GDM1 (cell line): ENCODE results near the gene DPP6.
"Not testable (repeated sequence)": the region's sequence is repeated elsewhere in the genome, so short reads cannot be mapped to it uniquely, and the experiment has no call there.

Experiments used
- DNase-seq: peaks from one replicate; lab custom pipeline; 2025; lab: John Stamatoyannopoulos, UW

DPP6 gene

DNA sequence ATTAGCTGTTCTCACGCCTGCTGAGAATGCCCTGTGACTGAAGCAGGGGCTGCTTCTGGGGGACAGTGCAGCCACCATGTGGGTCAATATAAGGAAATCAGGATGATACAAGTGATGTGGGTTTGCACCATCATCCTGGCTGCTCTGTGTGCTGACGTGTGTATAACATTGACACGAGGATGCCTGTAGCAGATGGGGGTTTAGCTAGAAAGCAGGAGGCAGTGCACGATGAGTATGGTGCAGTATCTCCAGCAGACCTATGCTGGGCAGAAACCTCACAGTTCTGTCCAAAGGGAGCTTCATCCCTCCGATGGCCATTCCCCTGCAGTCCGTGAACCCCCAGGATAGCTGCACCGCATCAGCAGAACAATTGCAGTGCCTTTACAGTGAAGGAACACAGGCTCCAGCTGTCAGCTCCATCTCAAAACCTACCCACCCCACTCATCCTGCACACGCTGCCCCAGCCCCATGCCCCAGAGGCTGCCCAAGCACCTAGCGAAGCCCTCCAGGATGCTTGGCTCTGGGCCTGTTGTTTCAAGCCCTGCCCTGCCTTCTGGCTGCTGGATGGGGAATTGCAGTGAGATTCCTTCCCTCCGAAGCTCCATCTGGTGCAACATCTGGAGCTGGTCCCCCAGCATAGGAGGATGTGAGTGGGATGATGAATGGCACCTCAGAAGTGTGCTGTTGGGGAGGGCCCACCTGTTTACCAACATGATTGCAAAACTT is 96.8 kb downstream of the DPP6 start:
- not testable (repeated sequence) for DNase-seq

DNA sequence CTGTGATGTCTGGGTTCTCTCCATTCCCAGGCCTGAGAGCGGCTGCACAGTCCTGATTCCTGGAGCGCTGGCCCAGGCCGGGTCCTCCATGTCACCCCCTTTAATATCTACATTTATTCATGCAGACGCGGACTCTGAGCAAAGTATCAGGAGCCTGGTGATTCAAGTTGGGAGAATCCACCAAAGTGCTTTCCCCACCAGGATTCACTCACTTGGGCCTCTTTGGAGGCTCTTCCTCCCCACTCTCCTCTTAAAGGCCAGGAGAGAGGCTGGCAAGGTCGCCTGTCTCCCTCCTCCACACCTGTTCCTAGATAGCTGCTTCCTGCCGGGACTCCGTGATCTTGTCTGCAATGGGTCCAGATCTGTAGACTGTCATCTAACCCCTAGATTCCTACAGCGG is 98.5 kb downstream of the DPP6 start:
- DNase-seq: not testable (repeated sequence)

DNA sequence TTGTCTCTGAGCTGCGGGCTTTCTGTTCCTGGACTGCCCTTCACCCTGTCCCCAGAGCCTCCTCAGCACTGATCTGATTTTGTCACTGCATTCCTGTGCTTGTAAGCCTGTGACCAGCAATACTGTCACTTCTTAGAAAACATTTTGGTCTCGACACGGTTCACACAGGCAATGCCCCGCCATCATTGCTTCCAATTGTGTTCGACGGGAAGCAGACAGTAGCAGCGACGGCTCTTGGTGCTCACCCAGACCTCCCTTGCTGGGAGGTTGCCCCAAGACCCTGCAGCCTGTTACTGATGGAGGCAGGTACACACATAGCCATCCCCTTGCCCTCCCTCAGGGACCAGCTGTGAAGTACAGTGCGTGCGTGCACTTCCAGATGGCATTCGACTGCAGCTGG is 99.1 kb downstream of the DPP6 start:
- not testable (repeated sequence) for DNase-seq

DNA sequence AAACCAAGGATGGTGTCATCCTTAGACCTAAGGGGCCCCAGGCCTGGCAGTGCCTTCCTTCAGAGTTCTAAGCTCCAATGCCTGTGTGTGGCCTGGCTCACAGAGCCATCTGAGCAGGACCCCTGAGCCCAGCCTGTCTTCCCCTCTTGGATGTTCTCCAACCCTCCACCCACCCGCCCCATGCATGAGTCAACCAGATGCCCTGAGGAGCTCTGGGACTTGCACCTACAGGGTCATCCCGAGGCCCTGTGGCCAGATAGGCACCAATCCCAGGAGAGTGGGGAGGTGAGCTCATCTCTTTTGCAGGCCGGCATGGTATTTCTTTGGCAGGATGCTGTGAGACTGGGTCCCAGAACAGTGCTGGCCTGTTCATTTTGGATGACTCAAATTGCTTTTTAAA is 103.7 kb downstream of the DPP6 start:
- not testable (repeated sequence) for DNase-seq

DNA sequence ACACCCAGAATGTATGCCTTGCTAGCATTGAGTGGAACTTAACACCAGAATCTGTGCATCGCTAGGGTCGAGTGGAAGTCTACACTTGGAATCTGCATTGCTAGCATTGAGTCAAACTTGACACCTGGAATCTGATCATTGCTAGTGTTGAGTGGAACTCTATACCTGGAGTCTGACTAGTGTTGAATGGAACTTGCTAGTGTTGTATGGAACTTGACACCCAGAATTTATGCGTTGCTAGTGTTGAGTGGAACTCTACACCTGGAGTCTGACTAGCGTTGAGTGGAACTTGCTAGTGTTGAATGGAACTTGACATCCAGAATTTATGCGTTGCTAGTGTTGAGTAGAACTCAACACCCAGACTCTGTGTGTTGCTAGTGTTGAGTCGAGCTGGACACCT is 110.7 kb downstream of the DPP6 start:
- not testable (repeated sequence) for DNase-seq

DNA sequence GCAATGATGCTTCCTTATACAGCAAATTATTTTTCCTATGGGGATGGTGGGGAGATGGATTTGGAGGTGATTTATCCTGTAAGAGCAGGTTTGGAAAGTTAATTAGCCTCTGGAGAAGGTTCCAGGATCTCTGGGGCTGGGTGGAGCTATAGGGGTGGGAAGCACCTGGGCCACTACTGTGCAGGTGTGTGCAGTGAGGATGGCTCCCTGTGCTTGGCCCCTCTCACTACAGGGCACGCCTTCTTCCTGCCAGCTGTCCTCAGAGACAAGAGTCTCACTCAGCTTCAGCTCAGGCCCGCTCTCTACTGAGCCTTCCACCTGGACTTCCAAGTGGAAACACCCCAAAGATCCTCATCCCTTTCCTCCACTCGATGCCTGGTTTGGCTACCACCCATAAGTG is 111.4 kb downstream of the DPP6 start:
- not testable (repeated sequence) for DNase-seq

DNA sequence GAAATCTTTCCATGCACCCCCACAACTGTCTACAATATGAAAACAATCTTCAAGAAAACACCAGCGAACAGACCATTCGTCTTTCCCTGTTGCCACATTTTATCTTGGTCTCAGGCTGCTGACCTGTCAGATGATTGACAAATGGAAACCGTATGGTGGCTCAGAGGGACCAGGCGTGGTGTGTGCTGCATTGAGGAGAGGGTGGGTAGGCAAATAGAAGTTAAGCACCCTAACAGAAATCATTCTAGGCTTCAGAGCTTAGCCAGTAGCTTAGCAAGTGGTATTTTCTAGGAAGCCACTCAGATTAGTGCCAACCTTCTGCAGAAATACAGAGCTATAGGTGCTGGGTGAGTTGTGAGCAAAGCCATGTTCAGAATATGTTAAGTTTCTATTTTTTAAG is 114.9 kb downstream of the DPP6 start:
- DNase-seq: no peak

DNA sequence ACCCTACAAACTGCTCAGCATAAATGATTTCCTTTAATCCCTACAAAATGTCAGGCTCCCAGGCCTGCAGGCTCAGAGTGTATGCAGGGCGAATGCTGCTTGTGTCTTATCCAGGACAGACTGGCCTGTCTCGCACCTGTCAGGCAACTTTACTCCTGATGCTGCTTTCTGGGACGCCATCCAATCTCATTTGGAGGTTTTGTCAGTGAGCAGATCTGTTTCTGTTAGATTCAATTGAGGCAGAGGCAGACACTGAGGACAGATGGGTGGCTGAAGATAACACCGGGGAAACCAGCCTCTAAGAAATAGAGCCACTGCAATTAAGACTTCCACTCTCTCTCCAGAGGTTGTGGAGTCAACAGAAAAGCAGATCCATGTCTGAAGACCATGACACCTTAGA is 115.6 kb downstream of the DPP6 start:
- DNase-seq: no peak

DNA sequence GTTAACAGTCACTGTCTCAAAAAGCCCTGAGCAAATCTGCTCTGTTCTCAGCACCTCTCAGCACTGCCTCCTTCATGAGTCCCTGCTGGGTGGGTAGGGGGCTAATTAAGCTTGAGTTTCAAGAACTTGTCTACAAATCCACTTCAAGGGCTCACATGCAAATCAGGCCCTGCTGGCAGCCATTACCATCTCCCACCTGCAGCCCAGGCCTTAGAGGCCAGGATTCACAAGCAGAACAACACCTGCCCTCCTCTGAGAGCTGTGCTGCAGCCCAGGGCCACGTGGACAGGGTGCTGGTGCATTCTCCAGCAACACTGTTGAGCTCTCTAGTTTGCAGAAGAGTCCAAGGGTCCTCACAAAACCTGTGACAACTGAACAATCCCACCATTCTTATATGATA is 119.2 kb downstream of the DPP6 start:
- no peak for DNase-seq

DNA sequence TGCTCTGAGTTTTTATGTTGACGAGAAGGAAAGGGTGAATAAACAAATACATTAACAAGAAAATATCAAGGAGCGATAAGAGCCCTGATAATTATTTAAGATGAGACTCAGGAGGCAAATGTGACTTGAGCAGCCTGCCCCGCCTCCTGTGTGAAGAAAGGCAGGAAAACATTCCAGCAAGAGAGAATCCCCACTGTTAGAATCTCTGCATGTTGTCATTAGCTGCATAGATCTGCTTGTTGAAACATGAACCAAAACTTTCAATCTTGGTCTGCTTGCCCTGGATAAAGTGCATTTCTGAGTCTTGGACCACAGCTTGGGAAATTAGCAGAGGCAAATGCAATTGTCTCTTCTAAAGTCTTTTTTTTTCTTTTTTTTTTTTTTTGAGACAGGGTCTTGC is 120.0 kb downstream of the DPP6 start:
- DNase-seq: no peak

DNA sequence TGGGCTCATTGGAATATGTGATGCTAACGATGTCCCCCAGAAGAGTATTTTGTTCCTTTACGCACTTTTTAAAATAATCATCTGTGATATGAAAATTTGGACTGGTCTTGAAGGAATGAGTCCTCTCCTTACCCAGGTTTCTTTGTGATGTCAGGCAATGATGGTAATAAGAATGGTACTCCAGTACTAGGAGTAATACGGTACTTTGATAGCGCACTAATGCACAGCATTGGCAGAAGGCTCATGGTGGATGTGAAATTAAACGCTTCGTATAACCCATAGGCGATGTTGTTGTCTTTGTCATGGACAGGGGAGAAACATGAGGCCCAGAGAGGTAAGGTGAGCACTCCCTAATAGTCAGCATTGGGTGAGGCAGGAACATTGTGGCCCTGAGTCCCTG is 125.4 kb downstream of the DPP6 start:
- DNase-seq: no peak

DNA sequence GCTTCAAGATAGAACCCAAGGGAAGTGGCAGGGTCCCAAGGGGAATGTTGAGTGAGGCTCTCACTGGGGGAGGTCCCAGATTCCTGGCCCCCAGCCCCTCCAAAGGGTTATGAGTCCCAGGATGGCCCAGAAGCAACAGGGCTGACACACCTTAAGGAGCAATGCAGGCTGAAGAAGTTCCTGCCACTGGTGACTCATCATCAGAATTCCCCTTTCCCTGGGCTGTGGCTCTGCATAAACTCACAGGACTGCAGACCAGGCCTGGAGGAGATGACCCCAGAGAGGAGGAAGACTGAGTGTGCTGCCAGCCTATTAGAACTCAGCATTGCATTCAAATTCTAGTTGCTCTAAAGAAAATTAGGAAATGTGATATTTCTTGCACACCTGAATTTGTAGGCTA is 126.7 kb downstream of the DPP6 start:
- DNase-seq: no peak

DNA sequence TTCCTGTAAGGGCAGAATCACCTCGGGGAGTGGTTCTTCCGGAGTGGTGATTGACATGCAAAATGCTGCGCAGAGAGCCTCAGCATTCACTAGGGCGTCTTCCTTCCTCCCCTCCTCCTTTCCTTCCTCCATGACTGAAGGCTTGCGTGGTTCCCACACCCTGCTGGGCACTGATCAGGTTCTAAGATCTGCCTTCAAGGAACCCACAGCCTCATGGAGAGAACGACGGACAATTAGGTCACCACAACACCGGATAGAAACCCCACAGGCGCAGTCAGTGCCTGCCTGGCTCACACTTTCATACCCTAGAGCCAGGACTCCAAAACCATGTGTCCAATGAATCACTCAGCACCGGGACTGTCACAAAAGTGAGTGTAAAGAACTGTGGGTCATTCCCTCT is 131.3 kb downstream of the DPP6 start:
- DNase-seq: no peak

DNA sequence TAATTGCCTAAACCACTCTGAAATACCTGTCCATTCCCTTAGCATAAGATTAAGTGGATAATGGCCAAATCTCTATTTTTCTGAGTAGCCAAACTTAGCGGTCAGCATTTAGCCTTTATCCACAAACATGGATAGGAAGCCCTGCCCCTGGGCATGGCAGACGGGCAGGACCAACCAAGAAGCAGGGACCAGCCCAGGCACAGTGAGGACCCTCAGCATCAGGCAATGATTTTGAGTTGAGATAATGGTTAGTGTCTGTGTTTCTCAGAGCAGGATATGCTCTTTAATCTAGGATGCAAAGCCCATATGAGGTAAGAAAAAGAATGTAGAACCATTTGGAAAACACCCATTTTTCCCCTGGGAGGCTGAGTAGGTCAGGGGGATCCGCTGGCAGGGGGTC is 131.7 kb downstream of the DPP6 start:
- DNase-seq: no peak

DNA sequence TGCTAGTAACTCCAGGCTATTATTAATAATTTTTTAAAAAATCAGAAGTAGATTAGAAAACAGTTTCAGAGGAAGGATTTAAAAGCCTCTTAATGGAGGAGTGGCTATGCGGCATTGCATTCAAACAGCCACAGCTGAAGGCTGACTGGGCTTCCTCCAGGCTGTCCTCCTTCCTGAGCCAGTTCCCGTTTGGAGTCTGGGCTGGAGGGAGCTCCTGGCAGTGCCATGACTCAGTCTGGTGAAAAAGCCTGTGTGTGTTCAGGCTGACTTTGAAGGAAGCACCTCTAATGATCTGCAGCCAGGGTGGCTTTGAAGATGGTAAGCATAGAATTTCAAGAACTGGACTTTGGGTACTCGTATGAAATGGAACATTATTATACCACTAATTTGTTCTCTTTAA is 134.6 kb downstream of the DPP6 start:
- no peak for DNase-seq

DNA sequence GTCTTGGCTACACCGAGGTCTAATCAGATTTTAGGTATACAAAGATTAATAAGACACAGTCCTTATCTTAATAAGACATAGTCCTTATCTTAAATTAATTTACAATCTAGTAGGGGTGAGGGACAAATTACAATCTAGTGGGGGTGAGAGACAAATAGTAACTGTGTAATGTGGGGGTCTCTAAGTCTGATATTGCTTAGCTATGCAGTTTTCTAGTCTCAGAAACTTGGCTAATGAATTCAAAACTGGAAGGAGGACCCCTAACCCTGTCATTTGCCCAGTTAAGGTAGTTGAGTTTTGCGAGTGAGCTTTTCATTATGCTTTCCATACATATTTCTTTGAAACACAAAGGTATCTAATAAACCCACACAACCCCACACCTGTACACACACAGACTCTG is 136.1 kb downstream of the DPP6 start:
- DNase-seq: no peak

DNA sequence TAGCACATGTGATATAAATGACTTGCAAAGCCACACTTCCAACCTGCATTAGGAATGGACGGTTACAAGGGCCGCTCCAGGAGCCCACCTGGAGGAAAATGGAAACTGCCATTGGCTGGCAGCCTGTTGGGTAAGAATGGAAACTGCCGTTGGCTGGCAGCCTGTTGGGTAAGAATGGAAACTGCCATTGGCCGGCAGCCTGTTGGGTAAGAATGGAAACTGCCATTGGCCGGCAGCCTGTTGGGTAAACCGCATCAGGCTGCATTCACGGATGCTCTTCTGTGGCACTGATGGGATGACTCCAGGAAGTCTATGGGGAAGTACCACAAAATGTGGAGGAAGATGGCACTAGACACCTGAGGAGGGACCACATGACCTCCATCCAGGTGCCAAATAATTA is 143.1 kb downstream of the DPP6 start:
- DNase-seq: no peak

DNA sequence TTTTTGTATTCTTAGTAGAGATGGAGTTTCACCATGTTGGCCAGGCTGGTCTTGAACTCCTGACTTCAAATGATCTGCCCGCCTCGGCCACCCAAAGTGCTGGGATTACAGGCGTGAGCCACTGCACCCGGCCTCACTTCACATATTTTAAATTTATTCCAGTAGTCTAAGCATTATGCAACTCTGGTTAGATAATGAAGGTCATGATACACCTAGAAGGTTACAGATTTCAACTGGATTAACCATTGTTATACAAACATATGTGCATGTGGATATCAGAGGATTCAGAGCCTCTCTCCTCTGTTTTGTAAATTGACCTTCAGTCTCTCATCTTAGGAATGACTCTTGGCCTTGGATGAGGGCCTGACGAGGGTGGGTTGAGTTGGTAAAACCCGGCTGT is 146.3 kb downstream of the DPP6 start:
- DNase-seq: no peak

DNA sequence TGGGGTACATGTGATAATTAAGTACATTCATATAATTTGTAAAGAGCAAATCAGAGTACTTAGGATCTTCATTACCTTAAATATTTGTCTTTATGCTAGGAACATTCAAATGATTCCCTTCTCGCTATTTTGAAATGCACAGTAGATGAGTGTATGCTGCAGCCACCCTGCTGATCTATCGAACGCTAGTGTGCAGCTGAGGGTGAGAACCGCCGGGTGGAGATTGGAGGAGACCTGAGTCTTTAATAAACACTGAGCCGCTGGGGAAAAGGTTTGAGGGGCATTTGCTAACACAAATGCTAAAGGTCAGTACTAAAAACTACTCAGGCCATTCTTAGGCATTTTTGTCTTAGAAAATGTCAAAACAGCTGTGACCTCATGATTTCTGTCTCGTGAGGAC is 148.0 kb downstream of the DPP6 start:
- DNase-seq: no peak

DNA sequence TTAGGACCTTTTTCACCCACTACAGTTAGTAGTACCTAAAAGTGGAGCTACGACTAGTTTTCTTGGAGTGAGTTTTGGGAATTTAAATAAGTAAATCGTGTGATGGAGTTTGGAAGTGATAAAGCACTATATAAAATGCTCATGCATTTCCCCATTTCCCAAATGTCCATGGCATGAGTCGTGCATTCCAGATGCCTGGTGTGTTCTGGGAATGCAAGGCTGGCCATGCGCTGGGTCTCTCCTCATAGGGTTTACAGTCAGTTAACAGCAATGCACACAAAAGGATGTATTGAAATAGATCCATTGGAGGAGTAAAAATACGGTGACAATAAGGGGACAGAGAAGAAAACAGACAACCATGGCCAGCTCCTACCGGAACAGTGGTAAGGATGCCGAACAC is 149.8 kb downstream of the DPP6 start:
- no peak for DNase-seq

DNA sequence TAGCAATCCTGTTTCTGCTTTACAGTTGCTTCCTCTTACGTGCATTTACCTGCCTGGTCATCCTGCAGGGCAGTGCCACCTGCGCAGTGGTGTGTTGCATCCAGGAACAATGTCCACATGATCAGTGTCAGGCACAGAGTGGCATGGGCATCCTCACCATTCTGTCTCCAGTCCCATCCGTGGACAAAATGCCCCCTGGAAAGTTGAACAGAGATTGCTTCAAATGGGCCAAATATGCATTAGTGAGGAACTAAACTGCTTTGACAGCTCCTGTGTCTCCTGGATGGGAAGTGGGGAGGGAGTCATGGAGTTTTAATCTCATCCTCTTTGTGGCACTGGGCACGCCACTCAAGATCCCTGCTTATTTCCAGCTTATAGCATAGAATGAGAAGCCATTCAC is 151.8 kb downstream of the DPP6 start:
- DNase-seq: no peak

DNA sequence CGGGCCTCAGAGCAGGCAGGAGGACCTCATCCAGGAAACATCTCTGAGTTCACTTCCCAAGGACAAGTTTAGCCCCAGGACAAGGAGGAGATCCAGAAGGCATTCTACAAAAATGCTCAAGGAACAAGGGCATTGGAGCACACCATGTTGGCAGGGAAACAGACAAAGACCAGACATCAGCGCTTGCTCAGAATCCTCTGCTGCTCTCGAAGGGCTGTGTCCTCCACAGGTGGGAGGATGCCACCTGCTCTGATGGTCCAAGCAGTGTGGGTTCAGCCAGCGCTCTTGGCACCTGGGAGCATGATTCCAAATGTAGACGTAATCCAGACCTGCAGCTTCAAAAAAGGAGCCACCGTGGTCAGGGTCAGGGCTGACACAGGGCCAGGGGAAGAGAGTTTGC is 160.7 kb downstream of the DPP6 start:
- DNase-seq: no peak

DNA sequence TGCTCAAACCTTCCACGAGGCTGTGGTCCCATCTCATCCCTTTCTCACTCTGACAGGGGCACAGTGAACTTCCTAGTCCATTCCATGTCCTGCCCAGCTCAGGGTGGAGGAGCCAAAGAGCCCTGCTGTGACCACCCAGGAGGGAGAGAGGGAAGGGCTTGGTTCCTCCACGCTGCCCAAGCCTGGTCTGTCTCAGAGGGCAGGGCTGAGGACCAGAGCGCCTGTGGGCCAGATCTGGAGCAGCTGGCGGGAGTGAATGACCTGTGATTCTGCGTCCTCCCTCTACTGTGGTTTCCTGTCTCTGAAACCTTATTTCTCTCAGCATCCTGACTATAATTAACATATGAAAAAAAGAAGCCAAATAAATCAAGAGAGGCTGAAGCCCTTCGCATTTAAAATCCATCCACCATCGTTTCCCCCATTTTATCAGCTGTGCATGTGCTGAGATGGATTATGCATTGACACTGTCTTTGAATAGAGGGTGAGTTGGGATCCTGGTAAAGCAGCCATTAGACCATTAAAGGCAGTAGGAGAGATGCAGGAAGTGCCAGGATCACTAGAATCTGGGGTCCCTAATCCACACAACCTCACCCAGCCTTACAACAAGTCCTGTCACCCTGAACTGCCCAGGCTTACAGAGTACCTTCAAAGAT is 165.6 kb downstream of the DPP6 start:
- no peak for DNase-seq

DNA sequence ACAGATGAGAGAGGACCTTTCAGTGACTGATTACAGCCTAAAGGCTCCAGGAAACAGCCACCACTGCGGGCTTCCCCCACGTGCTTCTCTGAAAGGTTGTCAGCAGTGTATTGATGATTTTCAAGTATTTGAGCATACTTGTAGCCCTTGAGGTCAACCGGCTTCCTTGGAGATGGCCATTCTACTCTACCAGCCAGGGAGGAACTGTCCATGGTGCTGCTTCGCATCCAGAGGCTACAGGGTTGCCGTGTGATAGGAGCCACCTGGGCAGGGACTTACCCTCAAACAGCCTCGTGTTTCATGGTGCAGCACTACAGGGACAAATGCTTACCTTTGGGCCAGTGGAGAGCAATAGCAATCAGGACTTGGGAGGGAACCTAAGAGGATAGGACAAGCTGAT is 179.5 kb downstream of the DPP6 start:
- no peak for DNase-seq
